ENCODE measurements around the gene OSGEPL1.

The OSGEPL1 gene

GRCh38 chr2:189709501-189710221, 52.9 kb downstream of the OSGEPL1 start:
- DNase-seq (ENCODE audit: low spot score) = no peak
- in situ Hi-C loops (cut with MboI; ENCODE audit: low sequenced_read_pairs, unreplicated experiment) = no loop called here
- TF ChIP-seq CTCF (IDR thresholded peaks at IDR 0.05; ENCODE audit: borderline replicate concordance, control extremely low read depth, extremely low read depth, insufficient read depth, missing control alignments) = no peak

- TF ChIP-seq CTCF (IDR thresholded peaks at IDR 0.05; ENCODE audit: borderline replicate concordance, control extremely low read depth, extremely low read depth, insufficient read depth, missing control alignments) = no peak
- DNase-seq (ENCODE audit: low spot score) = no peak
- in situ Hi-C loops (cut with MboI; ENCODE audit: low sequenced_read_pairs, unreplicated experiment) = no loop called here
Measured at GRCh38 chr2:189702071-189702470, 60.5 kb downstream of the OSGEPL1 start.

- in situ Hi-C loops (cut with MboI; ENCODE audit: low sequenced_read_pairs, unreplicated experiment) = no loop called here
- TF ChIP-seq CTCF (IDR thresholded peaks at IDR 0.05; ENCODE audit: borderline replicate concordance, control extremely low read depth, extremely low read depth, insufficient read depth, missing control alignments) = no peak
- no peak for DNase-seq (ENCODE audit: low spot score)
Measured at GRCh38 chr2:189700681-189701080, 61.9 kb downstream of the OSGEPL1 start.

GRCh38 chr2:189698020-189698887, 64.3 kb downstream of the OSGEPL1 start:
- peak; percentile 45 for TF ChIP-seq CTCF (IDR thresholded peaks at IDR 0.05; ENCODE audit: borderline replicate concordance, control extremely low read depth, extremely low read depth, insufficient read depth, missing control alignments)
- in situ Hi-C loops (cut with MboI; ENCODE audit: low sequenced_read_pairs, unreplicated experiment) = no loop called here
- DNase-seq (ENCODE audit: low spot score) = peak; percentile 29
